Measurements from ENCODE around the gene TMEM200C. TPM values are rescaled to one million over a fixed set of nuclear protein-coding genes. Genes with fewer than 3 reads are reported as not detected.

The TMEM200C gene
- total and polyA plus RNA-seq, 2 experiments from 2014 or later: 3.1 to 3.4 TPM

GRCh38 chr18:5912566-5912965, 17.2 kb upstream of the TMEM200C start:
- no peak for TF ChIP-seq CTCF (IDR thresholded peaks at IDR 0.05; ENCODE audit: poor library complexity)
- H3K4me2 ChIP-seq: no peak overlapping the region
- H3K4me1 ChIP-seq (ENCODE audit: insufficient read depth): no peaks in the 10 kb centered on the region
- no peaks in the 10 kb centered on the region for H3K9me3 ChIP-seq (ENCODE audit: low read depth)
- H4K20me1 ChIP-seq (ENCODE audit: insufficient read depth, poor library complexity, severe bottlenecking): no peaks in the 10 kb centered on the region
- no peaks in the 10 kb centered on the region for H3K27me3 ChIP-seq
- no peak overlapping the region for H3K4me3 ChIP-seq
- H2AFZ ChIP-seq: no peak overlapping the region
- no peak for DNase-seq (ENCODE audit: low spot score)
- no peaks in the 10 kb centered on the region for H3K9me2 ChIP-seq (replicated peaks; ENCODE audit: insufficient read depth)
- H3K27ac ChIP-seq: no peak overlapping the region
- 82% methylated on average over 7 of the region's 7 CpGs for WGBS (ENCODE audit: low lambda C conversion rate, missing lambda C conversion rate)
- H3K79me2 ChIP-seq: no peaks in the 10 kb centered on the region
- H3K36me3 ChIP-seq (replicated peaks; ENCODE audit: insufficient read depth, low read depth): no peaks in the 10 kb centered on the region

GRCh38 chr18:5909125-5909524, 13.8 kb upstream of the TMEM200C start:
- 93% methylated on average over 2 of the region's 2 CpGs for WGBS (ENCODE audit: low lambda C conversion rate, missing lambda C conversion rate)
- H3K27ac ChIP-seq: no peak overlapping the region
- no peaks in the 10 kb centered on the region for H4K20me1 ChIP-seq (ENCODE audit: insufficient read depth, poor library complexity, severe bottlenecking)
- no peaks in the 10 kb centered on the region for H3K4me1 ChIP-seq (ENCODE audit: insufficient read depth)
- H3K27me3 ChIP-seq: no peaks in the 10 kb centered on the region
- H3K4me3 ChIP-seq: no peak overlapping the region
- H2AFZ ChIP-seq: no peak overlapping the region
- DNase-seq (ENCODE audit: low spot score): no peak
- H3K4me2 ChIP-seq: no peak overlapping the region
- TF ChIP-seq EZH2phosphoT487 (IDR thresholded peaks at IDR 0.05; ENCODE audit: low read depth, severe bottlenecking, unreplicated experiment): no peak
- TF ChIP-seq CTCF (IDR thresholded peaks at IDR 0.05; ENCODE audit: poor library complexity): no peak
- no peak for TF ChIP-seq EZH2 (IDR thresholded peaks at IDR 0.05; ENCODE audit: borderline replicate concordance)
- no peaks in the 10 kb centered on the region for H3K36me3 ChIP-seq (replicated peaks; ENCODE audit: insufficient read depth, low read depth)
- H3K79me2 ChIP-seq: no peaks in the 10 kb centered on the region
- H3K9me3 ChIP-seq (ENCODE audit: low read depth): no peaks in the 10 kb centered on the region
- H3K9me2 ChIP-seq (replicated peaks; ENCODE audit: insufficient read depth): no peaks in the 10 kb centered on the region

GRCh38 chr18:5903386-5903785, 8.1 kb upstream of the TMEM200C start:
- peaks cover 13% of the 10 kb centered on the region for H3K4me1 ChIP-seq (ENCODE audit: insufficient read depth)
- DNase-seq (ENCODE audit: low spot score): no peak
- H3K27me3 ChIP-seq: peaks cover 8% of the 10 kb centered on the region
- H3K79me2 ChIP-seq: no peaks in the 10 kb centered on the region
- H3K4me3 ChIP-seq: no peak overlapping the region
- H3K27ac ChIP-seq: no peak overlapping the region
- no peak overlapping the region for H2AFZ ChIP-seq
- WGBS (ENCODE audit: low lambda C conversion rate, missing lambda C conversion rate): 78% methylated on average over 10 of the region's 10 CpGs
- no peak overlapping the region for H3K4me2 ChIP-seq
- H4K20me1 ChIP-seq (ENCODE audit: insufficient read depth, poor library complexity, severe bottlenecking): no peaks in the 10 kb centered on the region
- TF ChIP-seq CTCF (IDR thresholded peaks at IDR 0.05; ENCODE audit: poor library complexity) (no peak), EZH2 (IDR thresholded peaks at IDR 0.05; ENCODE audit: borderline replicate concordance) (no peak), EZH2phosphoT487 (IDR thresholded peaks at IDR 0.05; ENCODE audit: low read depth, severe bottlenecking, unreplicated experiment) (no peak)
- H3K9me2 ChIP-seq (replicated peaks; ENCODE audit: insufficient read depth): no peaks in the 10 kb centered on the region
- H3K9me3 ChIP-seq (ENCODE audit: low read depth): no peaks in the 10 kb centered on the region
- H3K36me3 ChIP-seq (replicated peaks; ENCODE audit: insufficient read depth, low read depth): no peaks in the 10 kb centered on the region

GRCh38 chr18:5900262-5900661, 4.9 kb upstream of the TMEM200C start:
- Histone ChIP-seq H3K4me1 (ENCODE audit: insufficient read depth) (peaks cover 13% of the 10 kb centered on the region), H3K4me2 (peak overlapping the region; percentile 26), H4K20me1 (ENCODE audit: insufficient read depth, poor library complexity, severe bottlenecking) (no peaks in the 10 kb centered on the region), H3K36me3 (replicated peaks; ENCODE audit: insufficient read depth, low read depth) (no peaks in the 10 kb centered on the region), H3K9me3 (ENCODE audit: low read depth) (no peaks in the 10 kb centered on the region), H3K27me3 (peaks cover 28% of the 10 kb centered on the region), H3K4me3 (no peak overlapping the region), H3K79me2 (no peaks in the 10 kb centered on the region), H3K9me2 (replicated peaks; ENCODE audit: insufficient read depth) (no peaks in the 10 kb centered on the region), H3K27ac (no peak overlapping the region), H2AFZ (no peak overlapping the region)
- peak; percentile 39 for DNase-seq (ENCODE audit: low spot score)
- 45% methylated on average over 6 of the region's 6 CpGs for WGBS (ENCODE audit: low lambda C conversion rate, missing lambda C conversion rate)
- TF ChIP-seq EZH2 (IDR thresholded peaks at IDR 0.05; ENCODE audit: borderline replicate concordance): no peak
- peak; percentile 46 for TF ChIP-seq EZH2phosphoT487 (IDR thresholded peaks at IDR 0.05; ENCODE audit: low read depth, severe bottlenecking, unreplicated experiment)
- TF ChIP-seq CTCF (IDR thresholded peaks at IDR 0.05; ENCODE audit: poor library complexity): no peak

Measured in hepatocyte (in vitro differentiated cells).